Measurements from ENCODE around the gene DCAF16. TPM values are rescaled to one million over a fixed set of nuclear protein-coding genes. Genes with fewer than 3 reads are reported as not detected.

Gene DCAF16
- total and polyA plus RNA-seq, 2 donors (not counting 3 experiments of a cell fraction or from before 2014, with no cell fraction given): 13.8 to 35.0 TPM

DNA sequence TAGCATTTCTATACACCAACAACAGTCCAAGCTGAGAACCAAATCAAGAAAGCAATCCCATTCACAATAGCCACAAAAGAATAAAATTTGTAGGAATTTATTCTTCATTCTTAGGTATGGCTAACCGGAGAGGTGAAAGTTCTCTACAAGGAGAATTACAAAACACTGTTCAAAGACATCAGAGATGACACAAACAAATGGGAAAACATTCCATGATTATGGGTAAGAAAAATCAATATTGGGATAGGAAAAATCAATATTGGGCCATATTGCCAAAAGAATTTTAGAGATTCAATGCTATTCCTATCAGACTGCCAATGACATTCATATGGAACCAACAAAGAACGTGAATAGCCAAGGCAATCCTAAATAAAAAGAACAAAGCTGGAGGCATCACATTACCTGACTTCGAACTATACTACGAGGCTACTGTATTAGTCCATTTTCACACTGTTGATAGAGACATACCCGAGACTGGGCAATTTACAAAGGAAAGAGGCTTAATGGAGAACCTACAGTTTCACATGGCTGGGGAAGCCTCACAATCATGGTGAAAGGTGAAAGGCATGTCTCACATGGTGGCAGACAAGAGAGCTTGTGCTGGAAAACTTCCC lies 49.3 kb upstream of the DCAF16 start:
- DNase-seq (ENCODE audit: low read depth, low spot score) (no peak), FAIRE-seq (no peak)
- H3K9ac ChIP-seq (replicated peaks; ENCODE audit: extremely low read depth, insufficient read depth, low read length): no peak overlapping the region
- no peaks in the 10 kb centered on the region for H3K9me3 ChIP-seq (replicated peaks; ENCODE audit: control insufficient read depth, insufficient read depth, low read length)
- no peak overlapping the region for H3K4me2 ChIP-seq (ENCODE audit: insufficient read depth, low read length)
- no peaks in the 10 kb centered on the region for H3K4me1 ChIP-seq (ENCODE audit: control insufficient read depth, extremely low read depth, insufficient read depth, low read length)
- CTCF ChIA-PET: no interaction called here
- H4K20me1 ChIP-seq (replicated peaks; ENCODE audit: control insufficient read depth, extremely low read depth, insufficient read depth, low read length): no peaks in the 10 kb centered on the region
- H3K79me2 ChIP-seq (ENCODE audit: control insufficient read depth, insufficient read depth, low read length): no peaks in the 10 kb centered on the region
- POLR2A ChIA-PET: no interaction called here
- H3K36me3 ChIP-seq (ENCODE audit: control insufficient read depth in 2 of 2, extremely low read depth in 1 of 2, insufficient read depth in 2 of 2, low read length in 2 of 2): no peaks in the 10 kb centered on the region
- no peak overlapping the region for H3K4me3 ChIP-seq (replicated peaks in 1 of 3; ENCODE audit: insufficient read depth in 1 of 3, low read depth in 1 of 3, low read length in 3 of 3)
- H3K27ac ChIP-seq (ENCODE audit: insufficient read depth, low read depth, low read length): no peak overlapping the region
- BruUV-seq (replicated peaks): no TSS peak
- intact Hi-C loops (cut with micrococcal nuclease): no loop called here
- no peaks in the 10 kb centered on the region for H3K27me3 ChIP-seq (ENCODE audit: control insufficient read depth in 2 of 2, insufficient read depth in 2 of 2, low read length in 2 of 2)
- no peaks in the 10 kb centered on the region for H3K9me1 ChIP-seq (replicated peaks; ENCODE audit: control insufficient read depth, extremely low read depth, insufficient read depth, low read length)
- dilution Hi-C loops (cut with MboI; ENCODE audit: extremely low pct_ligation_motif_present, low sequenced_read_pairs): no loop called here
- TF ChIP-seq GATA2 (IDR thresholded peaks at IDR 0.05; ENCODE audit: insufficient read depth, insufficient read length, low read depth, low read length) (no peak), EZH2 (IDR thresholded peaks at IDR 0.05; ENCODE audit: borderline replicate concordance, low read depth, low read length, severe bottlenecking) (no peak)
- TF ChIP-seq, protein P1, sequence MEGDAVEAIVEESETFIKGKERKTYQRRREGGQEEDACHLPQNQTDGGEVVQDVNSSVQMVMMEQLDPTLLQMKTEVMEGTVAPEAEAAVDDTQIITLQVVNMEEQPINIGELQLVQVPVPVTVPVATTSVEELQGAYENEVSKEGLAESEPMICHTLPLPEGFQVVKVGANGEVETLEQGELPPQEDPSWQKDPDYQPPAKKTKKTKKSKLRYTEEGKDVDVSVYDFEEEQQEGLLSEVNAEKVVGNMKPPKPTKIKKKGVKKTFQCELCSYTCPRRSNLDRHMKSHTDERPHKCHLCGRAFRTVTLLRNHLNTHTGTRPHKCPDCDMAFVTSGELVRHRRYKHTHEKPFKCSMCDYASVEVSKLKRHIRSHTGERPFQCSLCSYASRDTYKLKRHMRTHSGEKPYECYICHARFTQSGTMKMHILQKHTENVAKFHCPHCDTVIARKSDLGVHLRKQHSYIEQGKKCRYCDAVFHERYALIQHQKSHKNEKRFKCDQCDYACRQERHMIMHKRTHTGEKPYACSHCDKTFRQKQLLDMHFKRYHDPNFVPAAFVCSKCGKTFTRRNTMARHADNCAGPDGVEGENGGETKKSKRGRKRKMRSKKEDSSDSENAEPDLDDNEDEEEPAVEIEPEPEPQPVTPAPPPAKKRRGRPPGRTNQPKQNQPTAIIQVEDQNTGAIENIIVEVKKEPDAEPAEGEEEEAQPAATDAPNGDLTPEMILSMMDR (IDR thresholded peaks at IDR 0.05; ENCODE audit: extremely low read depth in 1 of 2, insufficient read depth in 1 of 2, low read depth in 1 of 2, low read length in 2 of 2): no peak
- H2AFZ ChIP-seq (ENCODE audit: low read depth, low read length): no peak overlapping the region

GRCh38 chr4:17854036-17854435 lies 43.5 kb upstream of the DCAF16 start:
- no peak overlapping the region for H3K9ac ChIP-seq (replicated peaks; ENCODE audit: extremely low read depth, insufficient read depth, low read length)
- TF ChIP-seq GATA2 (IDR thresholded peaks at IDR 0.05; ENCODE audit: insufficient read depth, insufficient read length, low read depth, low read length): no peak
- TF ChIP-seq FOS (IDR thresholded peaks at IDR 0.05; ENCODE audit: borderline replicate concordance, insufficient read depth, low read length): no peak
- TF ChIP-seq EZH2 (IDR thresholded peaks at IDR 0.05; ENCODE audit: borderline replicate concordance, low read depth, low read length, severe bottlenecking): no peak
- TF ChIP-seq POLR2A (IDR thresholded peaks at IDR 0.05; ENCODE audit: low read depth, low read length): no peak
- TF ChIP-seq, protein P1 (IDR thresholded peaks at IDR 0.05; ENCODE audit: extremely low read depth in 1 of 2, insufficient read depth in 1 of 2, low read depth in 1 of 2, low read length in 2 of 2): no peak
- TF ChIP-seq MAX (IDR thresholded peaks at IDR 0.05; ENCODE audit: insufficient read depth, insufficient read length): no peak
- TF ChIP-seq POLR2AphosphoS5 (IDR thresholded peaks at IDR 0.05; ENCODE audit: insufficient read depth, low read depth, low read length): no peak
- TF ChIP-seq JUN (IDR thresholded peaks at IDR 0.05; ENCODE audit: borderline replicate concordance, insufficient read depth, insufficient read length, low read depth): no peak
- no peak for TF ChIP-seq MYC (IDR thresholded peaks at IDR 0.05; ENCODE audit: low read depth, low read length)
- no peak overlapping the region for H3K4me2 ChIP-seq (ENCODE audit: insufficient read depth, low read length)
- dilution Hi-C loops (cut with MboI; ENCODE audit: extremely low pct_ligation_motif_present, low sequenced_read_pairs) (no loop called here), intact Hi-C loops (cut with micrococcal nuclease) (no loop called here)
- CTCF ChIA-PET: interaction anchor here (1.5 kb wide), 1 partner anchor 37 kb away, joined by 6 read pairs; no protein-coding TSS in a partner anchor
- no peak overlapping the region for H3K4me3 ChIP-seq (replicated peaks in 1 of 3; ENCODE audit: insufficient read depth in 1 of 3, low read depth in 1 of 3, low read length in 3 of 3)
- no peaks in the 10 kb centered on the region for H3K79me2 ChIP-seq (ENCODE audit: control insufficient read depth, insufficient read depth, low read length)
- H3K36me3 ChIP-seq (ENCODE audit: control insufficient read depth in 2 of 2, extremely low read depth in 1 of 2, insufficient read depth in 2 of 2, low read length in 2 of 2): no peaks in the 10 kb centered on the region
- no peak for DNase-seq (ENCODE audit: low read depth, low spot score)
- no peaks in the 10 kb centered on the region for H3K4me1 ChIP-seq (ENCODE audit: control insufficient read depth, extremely low read depth, insufficient read depth, low read length)
- POLR2A ChIA-PET: no interaction called here
- H3K9me1 ChIP-seq (replicated peaks; ENCODE audit: control insufficient read depth, extremely low read depth, insufficient read depth, low read length): peaks cover 2% of the 10 kb centered on the region
- no peak overlapping the region for H3K27ac ChIP-seq (ENCODE audit: insufficient read depth, low read depth, low read length)
- no peak for FAIRE-seq
- H2AFZ ChIP-seq (ENCODE audit: low read depth, low read length): no peak overlapping the region
- no peaks in the 10 kb centered on the region for H3K9me3 ChIP-seq (replicated peaks; ENCODE audit: control insufficient read depth, insufficient read depth, low read length)
- H3K27me3 ChIP-seq (ENCODE audit: control insufficient read depth in 2 of 2, insufficient read depth in 2 of 2, low read length in 2 of 2): no peaks in the 10 kb centered on the region
- H4K20me1 ChIP-seq (replicated peaks; ENCODE audit: control insufficient read depth, extremely low read depth, insufficient read depth, low read length): no peaks in the 10 kb centered on the region
- BruUV-seq (replicated peaks): no TSS peak

All from endothelial cell of umbilical vein (primary cell).